ENCODE results near the gene GSTO2.

The GSTO2 gene

GRCh38 chr10:104253606-104254410 lies 15.2 kb upstream of the GSTO2 start:
- DNase-seq (ENCODE audit: low read depth): no peak

GRCh38 chr10:104254493-104255310 lies 14.3 kb upstream of the GSTO2 start, which contains the start of gene GSTO1:
Gene GSTO1, plus strand, starts transcription at chr10:104254892. Its CDS starts 37 bp downstream, at chr10:104254929.
- DNase-seq (ENCODE audit: low read depth): peak; percentile 39

DNA sequence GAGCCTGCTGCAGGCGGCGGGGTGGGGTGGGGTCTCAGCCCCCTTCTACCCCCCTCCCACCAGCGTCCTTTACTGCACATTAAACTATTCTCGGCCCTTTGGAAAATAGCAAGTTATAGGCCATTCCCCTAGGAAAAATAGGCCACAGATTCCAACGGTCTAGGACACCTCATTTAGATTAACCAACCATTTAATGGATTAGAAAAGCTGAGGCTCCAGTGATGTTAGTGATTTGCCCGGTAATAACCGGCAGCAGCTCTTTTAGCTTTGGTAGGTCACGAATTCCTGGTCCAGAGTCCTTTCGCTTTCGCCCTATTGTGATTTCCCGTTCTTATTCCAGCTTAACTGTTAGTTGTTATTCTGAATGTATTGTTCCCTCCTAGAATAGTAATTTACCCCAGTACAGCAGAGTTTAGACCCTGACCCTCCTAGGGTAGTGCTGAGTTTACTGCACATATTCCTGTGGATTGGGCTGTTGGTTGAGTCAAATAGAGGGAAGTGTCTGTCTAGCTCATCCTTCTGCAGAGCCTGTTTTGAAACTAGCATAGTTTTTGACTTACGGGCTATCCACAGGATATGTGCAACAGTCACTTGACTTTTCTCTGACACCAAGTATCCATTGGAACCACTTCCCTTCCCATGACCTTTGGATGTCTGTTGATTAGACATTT lies 13.5 kb upstream of the GSTO2 start:
- no peak for DNase-seq (ENCODE audit: low read depth)

GRCh38 chr10:104256335-104256961 lies 12.5 kb upstream of the GSTO2 start:
- no peak for DNase-seq (ENCODE audit: low read depth)

DNA sequence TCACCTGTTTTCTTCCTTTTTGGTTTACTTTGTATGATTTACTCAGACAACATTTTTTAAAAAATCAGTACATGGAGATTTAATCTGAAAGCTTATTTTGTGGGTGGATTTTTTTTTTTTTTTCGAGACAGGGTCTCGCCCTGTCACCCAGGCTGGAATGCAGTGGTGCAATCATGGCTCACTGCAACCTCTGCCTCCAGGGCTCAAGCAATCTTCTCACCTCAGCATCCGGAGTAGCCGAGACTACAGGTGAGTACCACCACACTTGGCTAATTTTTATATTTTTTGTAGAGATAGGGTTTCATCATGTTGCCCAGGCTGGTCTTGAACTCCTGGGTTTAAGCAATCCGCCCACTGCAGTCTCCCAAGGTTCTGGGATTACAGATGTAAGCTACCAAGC lies 11.7 kb upstream of the GSTO2 start:
- DNase-seq (ENCODE audit: low read depth): no peak

DNA sequence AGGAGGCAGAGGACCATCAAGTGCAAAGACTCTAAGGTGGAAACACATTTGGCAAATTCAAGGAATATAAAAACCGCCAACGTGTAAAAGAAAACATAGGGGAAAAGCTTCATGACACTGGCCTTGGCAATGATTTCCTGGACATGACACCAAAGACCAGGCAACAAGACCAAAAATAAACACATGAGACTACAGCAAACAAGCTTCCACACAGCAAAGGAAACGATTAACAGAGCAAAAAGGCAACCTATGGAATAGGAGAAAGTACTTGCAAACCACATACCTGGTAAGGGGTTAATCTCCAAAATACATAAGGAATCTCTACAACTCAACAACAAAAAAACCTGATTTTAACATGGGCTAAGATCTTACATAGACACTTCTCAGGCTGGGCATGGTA lies 10.8 kb upstream of the GSTO2 start:
- DNase-seq (ENCODE audit: low read depth): no peak

GRCh38 chr10:104259456-104259855 lies 9.5 kb upstream of the GSTO2 start:
- no peak for DNase-seq (ENCODE audit: low read depth)

- no peak for DNase-seq (ENCODE audit: low read depth)
Measured at GRCh38 chr10:104259999-104260774, 8.8 kb upstream of the GSTO2 start.

DNA sequence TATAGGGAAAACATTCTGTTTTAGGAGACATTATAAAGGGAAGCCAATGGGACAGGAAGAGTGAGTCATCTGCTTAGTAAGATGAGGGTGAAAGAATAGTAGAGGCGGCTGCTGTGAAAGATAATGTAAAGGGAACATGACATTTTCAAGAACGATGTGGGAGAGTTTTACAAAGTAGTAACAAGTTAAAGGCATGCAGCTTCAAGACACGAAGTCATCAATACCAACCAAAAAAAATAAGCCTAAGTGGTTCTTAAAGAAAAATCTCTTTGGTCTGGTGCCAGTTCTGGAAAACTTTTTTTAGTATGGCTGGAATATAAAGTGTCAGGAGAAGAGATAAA lies 8.2 kb upstream of the GSTO2 start:
- no peak for DNase-seq (ENCODE audit: low read depth)

DNA sequence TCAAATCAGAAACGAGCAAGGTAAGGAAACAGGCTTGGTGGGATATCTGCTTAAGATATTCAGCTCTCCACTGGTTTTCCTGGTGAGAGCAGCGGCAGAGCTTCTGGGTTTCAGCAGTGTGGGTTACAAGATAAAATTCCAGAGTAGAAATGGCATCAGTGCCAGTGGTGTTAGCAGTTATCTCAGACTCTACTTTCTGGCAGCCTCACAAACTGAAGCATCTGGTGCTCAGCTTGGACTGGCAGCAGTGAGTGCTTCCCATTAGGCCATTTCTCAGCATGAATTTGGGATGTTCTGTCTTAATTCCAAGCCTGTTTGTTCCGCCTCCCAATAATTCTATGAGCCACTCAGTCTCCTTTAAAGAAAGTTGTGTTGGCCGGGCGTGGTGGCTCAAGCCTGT lies 6.9 kb upstream of the GSTO2 start:
- no peak for DNase-seq (ENCODE audit: low read depth)

DNA sequence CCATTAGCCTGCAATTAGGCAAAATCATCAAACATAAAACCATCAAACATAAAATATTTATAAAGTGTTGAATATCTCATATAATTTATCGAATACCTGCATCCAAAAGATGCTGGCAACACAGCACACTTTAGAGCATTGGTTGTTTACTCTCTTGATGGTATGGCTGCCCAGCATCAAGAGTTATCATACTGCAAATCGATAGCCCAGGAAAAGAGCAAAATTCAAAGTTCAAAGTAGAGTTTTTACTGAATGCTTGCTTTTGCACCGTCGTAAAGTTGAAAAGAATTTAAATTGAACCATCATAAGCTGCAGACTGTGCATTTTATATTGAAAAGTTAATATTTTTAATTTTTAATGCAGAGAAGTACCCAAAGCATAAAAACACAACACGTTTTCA lies 4.2 kb upstream of the GSTO2 start:
- no peak for DNase-seq (ENCODE audit: low read depth)

DNA sequence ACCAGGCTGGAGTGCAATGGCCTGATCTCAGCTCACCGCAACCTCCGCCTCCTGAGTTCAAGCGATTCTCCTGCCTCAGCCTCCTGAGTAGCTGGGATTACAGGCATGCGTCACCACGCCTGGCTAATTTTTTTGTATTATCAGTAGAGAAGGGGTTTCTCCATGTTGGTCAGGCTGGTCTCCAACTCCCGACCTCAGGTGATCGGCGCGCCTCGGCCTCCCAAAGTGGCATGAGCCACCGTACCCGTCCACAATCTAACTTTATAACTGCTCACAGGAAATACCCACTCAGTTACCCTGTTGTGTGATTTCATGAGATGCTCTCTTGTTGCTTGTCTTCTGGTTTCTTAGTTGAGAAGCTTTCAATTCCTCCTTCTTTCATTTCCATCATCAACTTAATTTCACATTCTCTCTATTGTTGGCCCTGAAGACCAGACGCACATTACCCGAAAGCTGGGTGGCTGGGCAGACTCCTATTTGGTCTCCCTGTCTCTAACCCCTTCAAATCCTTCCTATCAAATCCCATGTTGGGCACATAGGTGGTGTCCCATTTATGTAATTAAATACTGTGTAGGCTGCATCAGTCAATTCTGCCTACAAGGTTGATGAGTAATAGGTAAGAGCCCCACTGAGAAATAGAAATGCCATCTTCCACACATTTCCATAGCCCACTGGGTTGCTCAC lies 1.1 kb upstream of the GSTO2 start:
- no peak for DNase-seq (ENCODE audit: low read depth)

DNA sequence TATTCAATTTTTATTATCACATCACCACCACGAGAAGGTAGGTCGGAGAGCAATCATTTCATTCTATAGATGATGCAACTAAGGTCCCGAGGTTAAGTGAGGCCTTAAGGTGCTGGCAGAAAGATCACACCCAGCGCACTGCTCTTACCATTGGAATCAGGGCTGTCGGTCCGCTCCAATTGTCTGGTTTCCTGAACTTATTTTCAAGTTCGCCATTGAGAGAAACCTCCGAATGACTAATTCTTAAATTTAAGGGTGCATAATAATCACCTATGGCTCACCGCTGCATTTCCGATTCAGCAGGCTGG lies 625 bp upstream of the GSTO2 start:
- no peak for DNase-seq (ENCODE audit: low read depth)

GRCh38 chr10:104273286-104273685 lies 4.3 kb downstream of the GSTO2 start:
- DNase-seq (ENCODE audit: low read depth): no peak

GRCh38 chr10:104273899-104274575 lies 5.1 kb downstream of the GSTO2 start:
- DNase-seq (ENCODE audit: low read depth): no peak

DNA sequence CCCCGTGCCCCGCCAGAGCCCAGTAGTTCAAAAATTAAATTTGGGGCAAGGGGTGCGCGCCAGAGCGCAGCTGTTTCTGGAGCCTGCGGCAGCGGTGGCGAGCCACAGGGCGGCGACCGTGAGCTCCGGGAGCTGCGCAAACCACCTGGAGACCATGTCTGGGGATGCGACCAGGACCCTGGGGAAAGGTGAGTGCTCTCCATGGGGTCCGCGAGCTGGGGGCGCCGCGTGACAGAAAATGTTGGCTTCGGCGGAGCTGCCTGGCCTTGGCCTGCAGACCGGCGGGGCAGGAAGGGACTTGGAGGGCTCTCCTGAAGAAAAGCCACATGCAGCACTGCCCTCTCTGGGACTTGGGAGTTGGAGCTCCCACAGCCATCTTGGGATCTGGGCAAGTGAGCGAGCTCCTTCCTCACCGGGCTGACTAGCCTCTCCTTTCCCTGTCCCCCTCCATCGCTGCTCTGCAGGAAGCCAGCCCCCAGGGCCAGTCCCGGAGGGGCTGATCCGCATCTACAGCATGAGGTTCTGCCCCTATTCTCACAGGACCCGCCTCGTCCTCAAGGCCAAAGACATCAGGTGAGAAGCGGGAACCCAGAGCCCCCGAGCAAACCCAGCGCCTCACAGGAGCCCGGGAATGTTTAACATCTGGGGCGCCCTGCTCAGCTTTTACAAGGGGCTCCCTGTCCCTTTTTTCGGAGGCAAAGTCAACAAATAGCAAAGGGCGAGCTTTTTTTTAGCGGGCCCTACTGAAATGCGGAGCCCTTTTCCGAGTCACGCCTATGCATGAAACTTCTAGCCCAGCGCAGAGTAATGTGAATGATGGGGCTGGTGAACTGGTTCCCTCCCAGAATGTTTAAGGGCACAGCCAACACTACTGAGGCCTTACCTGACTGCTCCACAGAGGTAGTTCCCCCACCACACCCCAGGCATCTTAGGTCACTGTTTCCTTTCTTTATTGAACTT lies 6.1 kb downstream of the GSTO2 start:
- DNase-seq (ENCODE audit: low read depth): no peak

- DNase-seq (ENCODE audit: low read depth): no peak
Measured at GRCh38 chr10:104276192-104276591, 7.2 kb downstream of the GSTO2 start.

DNA sequence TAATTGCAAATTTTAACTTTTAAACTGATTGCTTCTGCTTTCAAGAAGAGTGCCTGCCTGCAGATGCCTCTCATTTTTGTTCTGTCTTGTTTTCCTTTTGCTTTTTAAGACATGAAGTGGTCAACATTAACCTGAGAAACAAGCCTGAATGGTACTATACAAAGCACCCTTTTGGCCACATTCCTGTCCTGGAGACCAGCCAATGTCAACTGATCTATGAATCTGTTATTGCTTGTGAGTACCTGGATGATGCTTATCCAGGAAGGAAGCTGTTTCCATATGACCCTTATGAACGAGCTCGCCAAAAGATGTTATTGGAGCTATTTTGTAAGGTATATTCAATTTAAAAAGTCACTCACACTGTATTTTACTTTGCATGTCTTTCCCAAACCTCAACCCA lies 8.8 kb downstream of the GSTO2 start:
- DNase-seq (ENCODE audit: low read depth): no peak

- no peak for DNase-seq (ENCODE audit: low read depth)
Measured at GRCh38 chr10:104279550-104280259, 10.7 kb downstream of the GSTO2 start.
